ENCODE data around the gene OR52M1. TPM values are rescaled to one million over a fixed set of nuclear protein-coding genes. Genes with fewer than 3 reads are reported as not detected.
A peak's percentile ranks its signal among the peaks of the same experiment; 100 is the strongest.
"Not testable (repeated sequence)": the region's sequence is repeated elsewhere in the genome, so short reads cannot be mapped to it uniquely, and the experiment has no call there.

The OR52M1 gene, protein sequence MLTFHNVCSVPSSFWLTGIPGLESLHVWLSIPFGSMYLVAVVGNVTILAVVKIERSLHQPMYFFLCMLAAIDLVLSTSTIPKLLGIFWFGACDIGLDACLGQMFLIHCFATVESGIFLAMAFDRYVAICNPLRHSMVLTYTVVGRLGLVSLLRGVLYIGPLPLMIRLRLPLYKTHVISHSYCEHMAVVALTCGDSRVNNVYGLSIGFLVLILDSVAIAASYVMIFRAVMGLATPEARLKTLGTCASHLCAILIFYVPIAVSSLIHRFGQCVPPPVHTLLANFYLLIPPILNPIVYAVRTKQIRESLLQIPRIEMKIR
- not detected for total RNA-seq

DNA sequence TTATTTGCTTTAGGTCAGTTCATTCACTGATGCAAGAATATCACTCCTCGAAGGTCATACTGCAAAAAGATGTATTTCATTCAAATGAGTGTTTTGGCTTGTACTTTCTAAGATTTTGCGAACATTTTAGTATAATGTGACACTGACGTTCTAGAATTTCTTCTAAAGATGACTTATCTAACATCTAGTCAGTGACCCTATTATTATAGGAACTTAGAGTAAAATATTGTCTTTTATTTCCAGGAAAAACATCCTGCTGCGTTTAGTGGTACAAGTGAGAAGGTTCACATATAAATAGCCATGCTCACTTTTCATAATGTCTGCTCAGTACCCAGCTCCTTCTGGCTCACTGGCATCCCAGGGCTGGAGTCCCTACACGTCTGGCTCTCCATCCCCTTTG is at the start of gene OR52M1:
OR52M1 (plus strand) TSS at position 301 of the 400 bp plus-strand sequence; CDS start at position 301, 0 bp downstream.
- peaks cover 21% of the 10 kb centered on the region for H3K27me3 Mint-ChIP-seq
- H3K9me3 Mint-ChIP-seq: no peaks in the 10 kb centered on the region
- H3K27ac Mint-ChIP-seq: no peak within 1 kb of the TSS
- no peak within 1 kb of the TSS for H3K4me3 Mint-ChIP-seq
- H3K4me1 Mint-ChIP-seq: no peaks in the 10 kb centered on the region
- no peaks in the 10 kb centered on the region for H3K36me3 Mint-ChIP-seq (ENCODE audit: low read depth)
- no peak for ATAC-seq (replicated peaks)

GRCh38 chr11:4495487-4495886 is 49.5 kb upstream of the OR52M1 start:
- Mint-ChIP-seq H3K9me3 (no peaks in the 10 kb centered on the region), H3K27ac (no peak overlapping the region), H3K27me3 (peaks cover 30% of the 10 kb centered on the region), H3K4me3 (no peak overlapping the region), H3K4me1 (peaks cover 6% of the 10 kb centered on the region), H3K36me3 (ENCODE audit: low read depth) (no peaks in the 10 kb centered on the region)
- ATAC-seq (replicated peaks): no peak

GRCh38 chr11:4495986-4496385 is 49.0 kb upstream of the OR52M1 start:
- Mint-ChIP-seq H3K36me3 (ENCODE audit: low read depth) (no peaks in the 10 kb centered on the region), H3K27me3 (peaks cover 30% of the 10 kb centered on the region), H3K27ac (no peak overlapping the region), H3K4me3 (no peak overlapping the region), H3K4me1 (peaks cover 6% of the 10 kb centered on the region), H3K9me3 (no peaks in the 10 kb centered on the region)
- ATAC-seq (replicated peaks): no peak

DNA sequence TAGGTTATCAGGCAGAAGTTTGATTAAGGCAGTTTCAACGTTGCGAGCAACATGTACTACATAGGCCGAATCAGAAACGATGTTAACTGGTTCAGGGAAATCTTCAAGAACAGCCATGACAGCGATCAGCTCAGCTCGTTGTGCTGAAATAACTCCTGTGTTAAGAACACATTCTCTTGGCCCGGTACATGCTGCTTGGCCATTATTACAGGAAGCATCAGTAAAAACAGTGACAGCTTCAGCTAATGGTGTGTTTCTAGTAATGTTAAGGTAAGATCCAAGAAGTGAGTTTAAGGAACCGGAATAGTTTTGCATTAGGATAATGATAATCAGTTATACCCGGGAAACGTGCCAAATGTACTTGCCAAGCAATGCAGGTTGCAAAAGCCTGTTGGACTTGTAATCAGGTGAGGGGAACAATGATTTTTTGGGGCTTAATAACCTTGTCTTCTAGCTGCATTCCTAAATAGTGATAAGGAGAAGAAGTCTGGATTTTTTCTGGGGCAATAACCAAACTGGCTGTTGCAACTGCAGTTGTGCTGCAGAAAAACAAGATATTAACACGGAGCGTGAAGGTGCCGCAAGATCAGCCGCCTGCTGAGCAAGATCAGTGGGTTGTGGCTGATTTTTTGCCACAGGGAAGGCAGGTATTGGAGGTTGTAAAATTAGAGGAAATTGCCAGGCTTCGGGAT is 48.3 kb upstream of the OR52M1 start:
- no peak overlapping the region for H3K27ac Mint-ChIP-seq
- H3K4me1 Mint-ChIP-seq: peaks cover 6% of the 10 kb centered on the region
- ATAC-seq (replicated peaks): no peak
- no peaks in the 10 kb centered on the region for H3K36me3 Mint-ChIP-seq (ENCODE audit: low read depth)
- H3K27me3 Mint-ChIP-seq: peaks cover 27% of the 10 kb centered on the region
- H3K9me3 Mint-ChIP-seq: no peaks in the 10 kb centered on the region
- H3K4me3 Mint-ChIP-seq: no peak overlapping the region

DNA sequence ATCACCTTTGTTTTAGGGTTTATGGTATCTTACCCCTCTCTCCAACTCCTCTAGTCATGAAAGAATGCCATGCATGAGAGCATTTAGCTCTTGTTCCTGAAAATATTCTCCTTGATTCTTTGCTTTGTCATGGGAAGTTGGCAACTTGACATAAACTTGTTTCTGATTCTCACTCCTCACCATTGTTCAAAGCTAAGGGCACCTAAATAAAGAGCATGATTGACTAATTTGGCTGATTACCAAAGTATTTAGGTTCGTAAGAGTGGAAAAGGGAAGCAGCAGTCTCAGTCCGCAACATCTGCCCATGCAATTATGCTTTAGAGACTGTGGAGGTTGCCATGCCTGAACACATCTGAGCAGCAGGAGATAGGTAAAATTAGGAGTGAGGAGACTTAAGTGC is 36.1 kb upstream of the OR52M1 start:
- Mint-ChIP-seq H3K9me3 (no peaks in the 10 kb centered on the region), H3K36me3 (ENCODE audit: low read depth) (no peaks in the 10 kb centered on the region), H3K4me3 (no peak overlapping the region), H3K27me3 (peaks cover 18% of the 10 kb centered on the region), H3K4me1 (no peaks in the 10 kb centered on the region), H3K27ac (no peak overlapping the region)
- ATAC-seq (replicated peaks): no peak

GRCh38 chr11:4511282-4512245 is 33.4 kb upstream of the OR52M1 start:
- Mint-ChIP-seq H3K4me3 (no peak overlapping the region), H3K27ac (no peak overlapping the region), H3K36me3 (ENCODE audit: low read depth) (no peaks in the 10 kb centered on the region), H3K4me1 (no peaks in the 10 kb centered on the region), H3K9me3 (no peaks in the 10 kb centered on the region), H3K27me3 (peaks cover 14% of the 10 kb centered on the region)
- ATAC-seq (replicated peaks): no peak

GRCh38 chr11:4514196-4514595 is 30.8 kb upstream of the OR52M1 start:
- Mint-ChIP-seq H3K27me3 (peaks cover 11% of the 10 kb centered on the region), H3K27ac (no peak overlapping the region), H3K36me3 (ENCODE audit: low read depth) (no peaks in the 10 kb centered on the region), H3K9me3 (no peaks in the 10 kb centered on the region), H3K4me3 (no peak overlapping the region), H3K4me1 (no peaks in the 10 kb centered on the region)
- no peak for ATAC-seq (replicated peaks)

DNA sequence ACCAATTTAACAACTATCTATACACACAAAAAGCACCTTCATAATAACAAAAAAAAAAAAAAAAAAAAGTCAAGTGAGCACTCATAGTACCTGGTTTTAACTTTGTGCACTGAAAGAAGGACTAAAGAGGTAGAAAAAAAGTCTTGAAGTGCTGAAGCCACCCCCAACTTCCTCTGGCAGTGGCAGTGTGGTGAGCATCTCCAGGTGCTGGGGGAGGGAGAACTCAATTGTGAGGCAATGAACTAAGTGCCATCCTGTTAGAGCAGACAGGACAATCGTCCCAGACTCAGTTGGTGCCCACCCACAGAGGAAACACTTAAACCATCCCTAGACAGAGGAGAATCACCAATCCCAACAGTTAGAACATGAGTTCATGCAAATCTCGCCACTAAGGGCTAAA is 22.7 kb upstream of the OR52M1 start:
- H3K36me3 Mint-ChIP-seq (ENCODE audit: low read depth): no peaks in the 10 kb centered on the region
- no peak overlapping the region for H3K4me3 Mint-ChIP-seq
- ATAC-seq (replicated peaks): no peak
- H3K4me1 Mint-ChIP-seq: no peaks in the 10 kb centered on the region
- H3K9me3 Mint-ChIP-seq: no peaks in the 10 kb centered on the region
- H3K27me3 Mint-ChIP-seq: peaks cover 42% of the 10 kb centered on the region
- H3K27ac Mint-ChIP-seq: no peak overlapping the region

DNA sequence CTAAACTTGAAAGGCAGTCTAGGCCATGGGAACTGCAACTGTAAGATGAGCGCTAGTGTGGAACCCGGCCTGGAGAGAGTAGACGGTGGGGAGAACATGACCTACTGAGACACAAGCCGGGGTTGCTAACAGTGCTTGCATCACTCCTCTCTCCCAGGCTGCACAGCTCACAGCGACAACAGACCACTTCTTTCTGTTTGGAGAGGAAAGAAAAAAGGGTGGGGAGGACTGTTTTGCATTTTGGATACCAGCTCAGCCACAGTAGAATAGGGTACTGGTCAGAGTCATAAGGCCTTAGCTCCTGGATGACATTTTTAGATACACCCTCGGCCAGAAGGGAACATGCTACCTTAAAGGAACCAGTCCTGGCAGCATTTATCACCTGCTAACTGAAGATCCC is 22.2 kb upstream of the OR52M1 start:
- Mint-ChIP-seq H3K4me1 (no peaks in the 10 kb centered on the region), H3K9me3 (no peaks in the 10 kb centered on the region)

GRCh38 chr11:4523666-4524065 is 21.3 kb upstream of the OR52M1 start:
- no peaks in the 10 kb centered on the region for H3K36me3 Mint-ChIP-seq (ENCODE audit: low read depth)
- no peak overlapping the region for H3K4me3 Mint-ChIP-seq
- no peaks in the 10 kb centered on the region for H3K9me3 Mint-ChIP-seq
- no peak for ATAC-seq (replicated peaks)
- no peak overlapping the region for H3K27ac Mint-ChIP-seq
- H3K27me3 Mint-ChIP-seq: peaks cover 48% of the 10 kb centered on the region
- H3K4me1 Mint-ChIP-seq: no peaks in the 10 kb centered on the region

More for the DNA sequence above, 22.2 kb upstream of the OR52M1 start:
- H3K36me3 Mint-ChIP-seq (ENCODE audit: low read depth): no peaks in the 10 kb centered on the region
- peaks cover 42% of the 10 kb centered on the region for H3K27me3 Mint-ChIP-seq
- no peak for ATAC-seq (replicated peaks)
- no peak overlapping the region for H3K4me3 Mint-ChIP-seq
- no peak overlapping the region for H3K27ac Mint-ChIP-seq

- Mint-ChIP-seq H3K4me1 (no peaks in the 10 kb centered on the region), H3K36me3 (ENCODE audit: low read depth) (no peaks in the 10 kb centered on the region), H3K27me3 (peaks cover 40% of the 10 kb centered on the region), H3K27ac (no peak overlapping the region), H3K4me3 (no peak overlapping the region), H3K9me3 (no peaks in the 10 kb centered on the region)
- no peak for ATAC-seq (replicated peaks)
Observed at GRCh38 chr11:4527926-4528325, 17.1 kb upstream of the OR52M1 start.

DNA sequence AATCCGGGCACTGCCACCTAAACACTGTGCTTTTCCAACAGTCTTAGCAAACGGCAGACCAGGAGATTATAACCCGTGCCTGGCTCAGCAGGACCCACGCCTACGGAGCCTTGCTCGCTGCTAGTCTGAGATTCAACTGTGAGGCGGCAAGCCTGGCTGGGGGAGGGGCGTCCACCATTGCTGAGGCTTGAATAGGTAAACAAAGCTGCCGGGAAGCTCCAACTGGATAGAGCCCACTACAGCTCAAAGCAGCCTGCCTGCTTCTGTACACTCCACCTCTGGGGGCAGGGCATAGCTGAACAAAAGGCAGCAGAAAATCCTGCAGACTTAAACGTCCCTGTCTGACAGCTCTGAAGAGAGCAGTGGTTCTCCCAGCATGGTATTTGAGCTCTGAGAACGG is 13.3 kb upstream of the OR52M1 start:
- not testable (repeated sequence) for H3K9me3 Mint-ChIP-seq; ATAC-seq (replicated peaks); H3K36me3 Mint-ChIP-seq (ENCODE audit: low read depth); H3K27ac Mint-ChIP-seq; H3K4me3 Mint-ChIP-seq; H3K4me1 Mint-ChIP-seq
- H3K27me3 Mint-ChIP-seq: peaks cover 20% of the 10 kb centered on the region

- peak; percentile 63 for ATAC-seq (replicated peaks)
- H3K27me3 Mint-ChIP-seq: no peaks in the 10 kb centered on the region
- no peaks in the 10 kb centered on the region for H3K4me1 Mint-ChIP-seq
- H3K36me3 Mint-ChIP-seq (ENCODE audit: low read depth): no peaks in the 10 kb centered on the region
- no peak overlapping the region for H3K27ac Mint-ChIP-seq
- H3K9me3 Mint-ChIP-seq: no peaks in the 10 kb centered on the region
- H3K4me3 Mint-ChIP-seq: no peak overlapping the region
Observed at GRCh38 chr11:4539603-4540219, 5.3 kb upstream of the OR52M1 start.

- Mint-ChIP-seq H3K36me3 (ENCODE audit: low read depth) (no peaks in the 10 kb centered on the region), H3K9me3 (no peaks in the 10 kb centered on the region), H3K4me1 (no peaks in the 10 kb centered on the region), H3K27me3 (peaks cover 7% of the 10 kb centered on the region), H3K27ac (no peak overlapping the region), H3K4me3 (no peak overlapping the region)
- ATAC-seq (replicated peaks): no peak
Observed at GRCh38 chr11:4541071-4541470, 3.9 kb upstream of the OR52M1 start.
